Umbilical cord (tissue), 2 donors: ENCODE measurements around the gene FAM25C. TPM values are rescaled to one million over a fixed set of nuclear protein-coding genes. Genes with fewer than 3 reads are reported as not detected.
"Not testable (repeated sequence)": the region's sequence is repeated elsewhere in the genome, so short reads cannot be mapped to it uniquely, and the experiment has no call there.

Experiments used
- DNase-seq: peaks from one replicate; pipeline ENCODE4 v3.0.0-alpha.2; 2015; ENCODE audit warnings: low spot score
- total RNA-seq: library from RNA; depleted of rRNA; stranded (reverse); fragments of >200 nt; gene quantifications from one replicate; pipeline ENCODE4 v1.2.3, GENCODE V29; 2014; ENCODE audit warnings: low replicate concordance; ENCODE audit not compliant: insufficient read depth

The FAM25C gene
- total RNA-seq, 1 donor from 2014 or later = not detected

- not testable (repeated sequence) for DNase-seq
Measured at GRCh38 chr10:47959677-47960076, 39.9 kb downstream of the FAM25C start.

DNA sequence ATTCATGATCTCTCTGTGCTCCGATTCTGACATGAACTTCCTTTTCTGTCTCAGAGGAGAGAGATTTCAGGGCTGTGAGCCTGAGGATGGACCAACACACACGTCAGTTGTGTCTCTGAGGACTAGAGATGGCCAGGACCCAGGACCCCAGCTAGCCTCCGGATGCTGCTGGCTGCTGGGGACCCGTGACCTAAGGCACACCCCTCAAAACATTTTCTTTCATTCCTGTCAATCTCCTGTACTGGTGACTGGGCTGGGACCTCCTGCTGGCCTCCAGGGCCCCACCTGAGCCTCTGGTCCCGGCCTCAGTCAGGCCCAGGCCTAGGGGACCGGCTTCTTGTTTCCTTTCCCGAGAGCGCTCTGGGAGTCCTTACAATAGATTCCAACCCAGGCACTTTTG lies 42.4 kb downstream of the FAM25C start:
- not testable (repeated sequence) for DNase-seq

DNA sequence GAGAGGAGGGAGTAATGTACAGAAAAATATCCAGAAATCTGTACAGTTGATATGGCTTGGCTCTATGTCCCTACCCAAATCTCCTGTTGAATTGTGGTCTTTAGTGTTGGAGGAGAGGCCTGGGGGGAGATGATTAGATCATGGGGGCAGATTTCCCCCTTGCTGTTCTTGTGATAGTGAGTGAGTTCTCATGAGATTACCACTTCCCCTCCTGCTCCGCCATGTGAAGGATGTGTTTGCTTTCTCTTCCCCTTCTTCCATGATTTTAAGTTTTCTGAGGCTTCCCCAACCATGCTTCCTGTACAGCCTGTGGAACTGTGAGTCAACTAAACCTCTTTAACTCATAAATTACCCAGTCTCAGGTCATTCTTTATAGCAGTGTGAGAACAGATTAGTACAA lies 52.2 kb downstream of the FAM25C start:
- not testable (repeated sequence) for DNase-seq

Other genes starting within 250 kb of the FAM25C start
- 8.2 TPM for gene SYT15B, start 236.2 kb downstream of the FAM25C start, total RNA-seq
- not detected for gene NPY4R2, start 81.1 kb downstream of the FAM25C start, total RNA-seq